ENCODE measurements around the gene TSC22D4. TPM values are rescaled to one million over a fixed set of nuclear protein-coding genes. Genes with fewer than 3 reads are reported as not detected.

Gene TSC22D4
- total RNA-seq, 1 experiment from 2014 or later, result 32.7 TPM

DNA sequence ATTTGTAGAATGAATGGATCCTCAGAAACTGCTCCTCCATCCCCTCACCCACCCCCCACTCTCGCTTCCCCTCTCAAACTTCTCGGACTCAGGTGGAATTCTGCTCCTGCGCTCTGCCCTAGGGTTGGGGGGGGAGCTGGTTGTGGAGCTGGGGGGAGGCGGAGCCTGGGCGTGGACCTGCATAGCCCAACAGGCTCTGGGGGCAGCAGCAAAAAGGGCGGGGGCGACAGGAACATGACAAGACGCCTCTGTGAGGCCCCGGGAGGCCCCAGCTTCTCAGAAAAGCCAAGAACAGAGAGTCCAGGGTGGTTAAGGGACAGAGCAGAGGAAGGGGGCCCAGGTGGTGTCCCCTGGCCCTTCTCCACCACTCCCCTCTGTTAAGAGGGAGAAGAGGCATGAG is 3.5 kb downstream of the TSC22D4 start:
- DNase-seq (ENCODE audit: low read depth in 1 of 2, low spot score in 2 of 2), result no peak
- peaks cover 55% of the 10 kb centered on the region for H3K36me3 ChIP-seq
- H3K27ac ChIP-seq, result no peak overlapping the region
- no peaks in the 10 kb centered on the region for H3K9me3 ChIP-seq (replicated peaks)
- no peak overlapping the region for H3K4me3 ChIP-seq
- peaks cover 16% of the 10 kb centered on the region for H3K4me1 ChIP-seq (replicated peaks)
- no peaks in the 10 kb centered on the region for H3K27me3 ChIP-seq (replicated peaks)

DNA sequence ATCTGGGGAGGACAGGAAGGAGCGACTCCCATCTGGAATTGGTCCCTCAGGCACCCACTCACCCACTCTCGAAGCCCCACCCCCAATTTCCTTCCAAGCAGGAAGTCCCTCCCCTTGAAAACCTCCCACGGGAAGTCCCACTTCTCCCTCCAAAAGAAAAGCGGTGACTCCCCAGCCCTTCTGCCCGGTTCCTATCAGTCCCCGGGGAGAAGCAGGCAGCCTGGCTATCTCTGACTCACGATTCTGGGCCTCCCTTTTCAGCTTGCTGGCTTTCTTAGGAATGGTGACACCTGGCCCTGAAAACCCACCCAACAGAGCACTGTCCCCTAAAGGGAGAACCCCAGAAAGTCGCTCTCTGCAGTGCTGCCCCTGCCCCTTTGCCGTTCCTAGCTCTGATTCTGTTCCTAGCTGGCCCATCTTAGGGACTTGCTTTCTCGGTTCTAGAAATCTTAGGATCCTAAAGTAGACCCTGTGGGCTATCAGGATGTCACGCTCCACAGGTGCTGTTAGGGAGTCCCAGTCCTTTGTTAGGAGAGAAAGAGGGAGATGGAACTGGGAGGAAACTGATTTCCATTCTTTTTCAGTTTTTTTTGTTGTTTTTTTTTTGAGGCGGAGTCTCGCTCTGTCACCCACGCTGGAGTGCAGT is 6.0 kb downstream of the TSC22D4 start:
- Histone ChIP-seq H3K9me3 (replicated peaks) (no peaks in the 10 kb centered on the region), H3K36me3 (peaks cover 65% of the 10 kb centered on the region), H3K27me3 (replicated peaks) (no peaks in the 10 kb centered on the region), H3K27ac (no peak overlapping the region), H3K4me1 (replicated peaks) (peaks cover 8% of the 10 kb centered on the region), H3K4me3 (no peak overlapping the region)
- no peak for DNase-seq (ENCODE audit: low read depth in 1 of 2, low spot score in 2 of 2)

DNA sequence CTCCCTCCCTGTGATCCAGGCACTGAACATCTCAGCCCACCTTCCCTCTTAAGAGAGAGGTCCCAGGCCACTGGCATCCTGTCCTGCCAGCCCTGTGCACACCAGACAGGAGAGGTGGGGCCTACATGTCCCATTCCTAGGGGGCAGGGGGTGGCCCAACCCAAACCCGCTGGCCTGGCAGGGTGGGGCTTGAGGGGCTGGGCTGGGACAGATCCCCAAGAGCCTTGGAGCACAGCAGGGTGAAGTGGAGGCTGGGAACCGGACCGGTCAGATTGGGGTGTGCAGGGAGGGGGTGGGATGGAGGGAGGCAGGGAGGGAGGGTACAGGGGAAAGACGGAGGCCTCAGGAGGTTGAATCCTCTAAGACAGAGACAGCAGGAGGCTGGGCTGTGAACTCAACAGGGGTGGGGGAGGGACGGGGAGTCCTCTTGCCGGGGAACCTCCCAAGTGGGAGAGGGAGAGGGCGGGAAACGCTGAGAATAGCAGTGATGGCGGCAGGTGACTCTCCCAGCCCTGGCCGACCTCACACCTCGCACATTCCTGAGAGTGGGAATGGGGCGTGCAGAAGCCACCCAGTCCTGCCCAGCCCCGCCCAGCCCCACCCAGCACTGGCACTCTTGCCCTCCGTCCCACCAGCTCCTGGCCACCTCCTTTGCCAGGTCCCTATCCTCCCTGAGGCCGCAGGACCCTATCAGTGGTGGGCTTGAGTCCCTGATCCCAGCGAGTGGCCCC is 6.7 kb downstream of the TSC22D4 start:
- peaks cover 67% of the 10 kb centered on the region for H3K36me3 ChIP-seq
- no peak overlapping the region for H3K27ac ChIP-seq
- DNase-seq (ENCODE audit: low read depth in 1 of 2, low spot score in 2 of 2), result no peak
- no peak overlapping the region for H3K4me3 ChIP-seq
- H3K4me1 ChIP-seq (replicated peaks), result peaks cover 5% of the 10 kb centered on the region
- no peaks in the 10 kb centered on the region for H3K27me3 ChIP-seq (replicated peaks)
- H3K9me3 ChIP-seq (replicated peaks), result no peaks in the 10 kb centered on the region

DNA sequence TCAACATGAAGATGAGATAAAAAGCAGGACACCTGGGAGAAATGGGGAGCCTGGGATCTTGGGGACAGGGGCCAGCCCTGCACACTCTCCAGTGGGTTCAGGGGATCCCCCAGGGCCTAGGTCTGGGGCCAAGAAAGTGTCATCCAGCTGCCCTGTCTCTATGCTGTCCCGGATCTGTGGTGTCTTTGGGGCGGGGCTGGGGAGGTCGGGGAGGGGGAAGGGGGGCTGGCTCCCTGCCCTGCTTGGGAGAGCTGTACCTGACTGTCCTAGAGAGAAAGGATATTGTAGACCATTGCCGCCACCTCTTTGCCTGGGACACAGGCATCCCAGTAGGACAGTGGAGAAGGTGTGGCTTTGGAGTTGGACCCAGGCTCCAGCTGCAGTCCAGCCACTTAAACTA is 8.0 kb downstream of the TSC22D4 start:
- Histone ChIP-seq H3K27ac (no peak overlapping the region), H3K4me1 (replicated peaks) (peaks cover under 1% of the 10 kb centered on the region), H3K27me3 (replicated peaks) (no peaks in the 10 kb centered on the region), H3K36me3 (peaks cover 63% of the 10 kb centered on the region), H3K4me3 (no peak overlapping the region), H3K9me3 (replicated peaks) (no peaks in the 10 kb centered on the region)
- DNase-seq (ENCODE audit: low read depth in 1 of 2, low spot score in 2 of 2), result no peak

DNA sequence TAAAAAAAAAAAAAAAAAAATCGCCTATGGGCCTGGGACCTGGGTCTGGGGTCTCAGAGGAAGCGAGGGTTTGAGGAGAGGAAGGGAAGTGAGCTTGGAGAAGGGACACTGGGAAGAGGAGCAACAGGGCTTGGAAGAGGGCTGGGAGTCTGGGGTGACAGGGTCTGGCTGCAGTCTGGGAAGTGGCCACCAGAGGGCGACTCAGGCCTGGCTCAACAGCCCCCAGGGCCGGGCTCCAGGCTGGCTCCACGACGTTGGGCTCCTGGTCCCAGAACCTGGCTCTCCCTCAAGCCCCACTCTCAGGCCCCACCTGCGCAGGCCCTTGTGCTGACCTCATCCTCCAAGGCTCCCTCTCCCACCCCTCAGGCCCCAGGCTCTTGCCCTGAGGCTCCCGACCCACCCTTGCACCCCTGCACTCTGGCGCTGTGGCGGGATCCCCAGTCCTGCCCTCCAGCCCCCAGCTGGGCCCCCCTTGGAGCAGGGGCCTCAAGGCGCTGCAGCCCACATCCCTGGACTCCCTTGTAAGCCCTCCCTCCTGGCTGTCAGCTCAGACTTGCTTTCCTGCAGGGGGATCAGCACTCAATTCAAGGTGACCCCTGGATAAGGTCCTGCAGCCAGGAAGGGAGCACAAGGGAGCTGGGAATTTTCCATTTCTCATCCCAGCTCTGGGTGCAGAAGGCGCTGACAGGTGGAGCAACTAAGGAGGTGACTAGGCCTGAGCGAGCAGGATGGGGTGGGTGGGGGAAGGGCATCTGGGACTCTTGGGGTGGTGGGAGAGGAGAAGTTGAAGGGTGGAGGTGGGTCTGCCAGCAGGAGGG is 9.6 kb downstream of the TSC22D4 start:
- DNase-seq (ENCODE audit: low read depth in 1 of 2, low spot score in 2 of 2), result peak; percentile 43 to 83
- Histone ChIP-seq H3K4me3 (no peak overlapping the region), H3K4me1 (replicated peaks) (peaks cover 3% of the 10 kb centered on the region), H3K9me3 (replicated peaks) (no peaks in the 10 kb centered on the region), H3K36me3 (peaks cover 60% of the 10 kb centered on the region), H3K27ac (no peak overlapping the region), H3K27me3 (replicated peaks) (no peaks in the 10 kb centered on the region)

DNA sequence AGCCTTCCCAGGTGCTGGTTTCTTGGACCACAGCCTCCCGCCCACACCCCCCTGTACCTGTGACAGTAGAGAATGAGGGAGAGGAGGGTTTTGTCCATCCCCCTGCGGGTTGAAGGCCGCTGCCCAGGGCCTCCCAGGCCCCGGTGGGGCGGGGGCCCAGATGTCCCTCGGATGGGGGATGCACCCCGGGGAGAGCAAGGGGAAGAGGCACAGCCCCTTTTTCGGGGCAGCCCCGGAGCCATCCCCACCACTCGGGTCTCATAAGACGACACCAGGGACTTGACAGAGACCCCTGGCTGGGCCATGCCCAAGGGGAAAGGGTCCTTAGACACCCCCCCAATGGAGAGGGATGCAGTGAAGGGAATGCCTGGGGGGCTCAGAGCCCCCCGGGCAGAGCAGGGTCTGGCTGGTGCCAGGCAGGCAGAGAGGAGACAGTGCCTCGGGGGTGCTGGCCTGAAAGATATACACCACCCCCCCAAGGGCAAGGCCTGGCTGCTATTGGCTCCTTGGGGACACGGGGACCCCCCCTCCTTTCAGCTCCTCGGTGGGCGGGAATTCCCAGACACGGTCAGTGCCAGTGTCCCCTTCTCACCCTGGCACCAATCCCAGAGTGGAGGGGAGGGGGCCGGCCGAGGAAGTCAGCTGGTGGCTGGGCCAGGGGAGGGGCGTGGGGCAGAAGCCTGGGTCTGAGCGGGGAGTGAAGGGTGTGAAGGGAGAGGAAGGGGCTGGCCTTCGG is 11.2 kb downstream of the TSC22D4 start:
- Histone ChIP-seq H3K4me3 (no peak overlapping the region), H3K36me3 (peaks cover 54% of the 10 kb centered on the region), H3K4me1 (replicated peaks) (peaks cover 13% of the 10 kb centered on the region), H3K27me3 (replicated peaks) (no peaks in the 10 kb centered on the region), H3K9me3 (replicated peaks) (no peaks in the 10 kb centered on the region), H3K27ac (no peak overlapping the region)
- no peak for DNase-seq (ENCODE audit: low read depth in 1 of 2, low spot score in 2 of 2)

DNA sequence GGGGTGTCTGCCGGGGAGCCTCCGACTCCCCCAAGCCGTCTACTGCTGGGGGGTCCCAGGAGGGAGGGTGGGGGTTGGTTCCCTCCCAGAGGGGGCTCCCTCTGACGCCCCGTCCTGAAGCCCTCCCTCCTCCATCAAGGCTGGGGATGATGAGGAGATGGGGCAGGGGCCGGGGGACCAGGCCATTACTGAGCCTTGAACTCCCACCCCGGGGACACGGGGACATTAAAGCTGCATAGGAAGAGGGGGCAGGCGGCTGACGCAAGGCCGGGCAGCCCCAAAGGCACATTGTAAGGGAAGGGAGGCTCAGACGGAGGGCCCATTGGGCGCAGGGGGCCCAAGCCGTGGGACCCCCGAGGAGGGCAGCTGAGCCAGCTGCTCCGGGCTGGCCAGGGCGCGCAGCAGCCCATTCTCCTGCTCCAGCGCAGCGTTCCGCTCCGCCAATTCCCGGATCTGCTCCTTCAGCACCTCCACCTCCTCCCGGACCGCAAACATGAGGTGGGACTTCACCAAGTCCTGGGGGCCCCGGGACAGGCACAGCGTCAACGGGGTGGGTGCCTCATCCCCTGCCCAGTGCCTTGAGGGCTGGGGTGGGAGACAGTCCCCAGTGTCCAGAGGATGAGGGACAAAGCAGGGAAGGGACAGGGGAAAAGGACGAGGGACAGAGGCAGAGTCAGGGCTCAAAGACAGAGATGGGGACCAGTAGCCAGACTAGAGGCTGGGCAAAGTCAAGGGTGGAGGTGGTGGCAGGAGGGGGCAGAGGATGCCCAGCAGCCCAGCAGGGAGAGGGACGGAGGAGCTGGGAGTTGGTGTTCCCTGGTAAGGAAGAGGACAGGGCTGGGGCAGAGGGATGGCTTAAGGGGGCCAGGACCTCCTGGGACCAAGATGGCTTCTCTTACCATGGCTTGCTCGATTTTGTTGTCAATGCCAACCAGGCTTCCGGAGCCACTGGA is 12.1 kb downstream of the TSC22D4 start:
- Histone ChIP-seq H3K27me3 (replicated peaks) (no peaks in the 10 kb centered on the region), H3K4me3 (no peak overlapping the region), H3K9me3 (replicated peaks) (no peaks in the 10 kb centered on the region), H3K36me3 (peaks cover 51% of the 10 kb centered on the region), H3K27ac (no peak overlapping the region), H3K4me1 (replicated peaks) (peaks cover 13% of the 10 kb centered on the region)
- DNase-seq (ENCODE audit: low read depth in 1 of 2, low spot score in 2 of 2), result no peak

DNA sequence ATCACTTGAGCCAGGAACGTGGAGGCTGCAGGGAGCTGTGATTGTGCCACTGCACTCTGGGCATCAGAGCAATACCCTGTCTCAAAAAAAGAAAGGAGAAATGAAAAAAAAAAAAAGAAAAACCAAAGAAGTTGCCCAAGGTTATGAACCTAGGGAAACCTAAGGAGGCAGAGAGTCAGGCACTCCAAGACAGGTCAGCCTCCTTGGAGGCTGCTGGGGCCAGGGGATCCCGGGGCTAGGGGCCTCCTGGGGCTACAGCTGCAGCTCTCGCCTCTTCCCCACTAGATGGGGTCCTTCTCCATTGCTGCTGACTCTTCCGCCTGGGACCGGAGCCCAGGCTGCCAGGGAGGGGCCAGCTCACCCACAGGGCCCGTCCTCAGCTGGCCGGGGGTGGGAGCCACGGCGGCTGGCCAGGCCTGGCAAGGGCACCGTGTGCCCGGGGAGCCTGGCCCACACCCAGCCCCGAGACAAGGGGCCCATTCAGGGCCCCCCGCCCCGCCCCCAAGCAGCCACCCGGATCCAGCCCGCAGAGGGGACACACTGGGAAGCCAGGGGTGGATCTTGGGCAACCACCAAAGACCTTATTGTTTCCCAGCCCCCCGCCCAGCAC is 13.2 kb downstream of the TSC22D4 start:
- Histone ChIP-seq H3K4me1 (replicated peaks) (peaks cover 13% of the 10 kb centered on the region), H3K9me3 (replicated peaks) (no peaks in the 10 kb centered on the region), H3K27me3 (replicated peaks) (no peaks in the 10 kb centered on the region), H3K27ac (no peak overlapping the region), H3K4me3 (no peak overlapping the region), H3K36me3 (peaks cover 43% of the 10 kb centered on the region)
- peak in 1 of 2 experiments; percentile 71 for DNase-seq (ENCODE audit: low read depth in 1 of 2, low spot score in 2 of 2)

DNA sequence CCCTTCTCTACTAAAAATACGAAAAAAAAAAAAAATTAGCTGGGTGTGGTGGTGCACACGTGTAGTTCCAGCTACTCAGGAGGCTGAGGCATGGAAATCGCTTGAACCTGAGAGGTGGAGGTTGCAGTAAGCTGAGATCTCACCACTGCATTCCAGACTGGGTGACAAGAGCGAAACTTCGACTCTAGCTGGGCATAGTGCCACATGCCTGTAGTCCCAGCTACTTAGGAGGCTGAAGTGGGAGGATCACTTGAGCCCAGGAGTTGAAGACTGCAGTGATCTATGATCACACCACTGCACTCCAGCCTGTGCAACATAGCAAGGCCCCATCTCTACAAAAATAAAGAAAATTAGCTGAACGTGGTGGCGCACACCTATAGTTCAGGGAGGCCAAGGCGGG is 13.7 kb downstream of the TSC22D4 start:
- Histone ChIP-seq H3K4me1 (replicated peaks) (peaks cover 13% of the 10 kb centered on the region), H3K27me3 (replicated peaks) (no peaks in the 10 kb centered on the region), H3K36me3 (peaks cover 38% of the 10 kb centered on the region), H3K4me3 (no peak overlapping the region), H3K9me3 (replicated peaks) (no peaks in the 10 kb centered on the region), H3K27ac (no peak overlapping the region)
- DNase-seq (ENCODE audit: low read depth in 1 of 2, low spot score in 2 of 2), result no peak

DNA sequence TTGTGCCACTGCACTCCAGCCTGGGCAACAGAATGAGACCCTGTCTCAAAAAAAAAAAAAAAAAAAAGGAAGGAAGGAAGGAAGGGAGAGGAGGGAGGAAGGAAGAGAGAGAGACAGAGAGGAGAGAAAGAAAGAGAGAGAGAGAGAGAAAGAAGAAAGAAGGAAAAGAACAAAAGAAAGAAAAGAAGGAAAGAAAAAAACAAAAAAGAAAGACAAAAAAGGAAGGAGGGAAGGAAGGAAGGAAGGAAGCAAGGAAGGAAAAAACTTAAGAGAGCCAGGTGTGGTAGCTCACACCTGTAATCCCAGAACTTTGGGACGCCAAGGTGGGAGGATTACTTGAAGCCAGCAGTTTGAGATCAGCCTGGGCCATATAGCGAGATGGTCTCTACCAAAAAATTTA is 14.2 kb downstream of the TSC22D4 start:
- Histone ChIP-seq H3K4me1 (replicated peaks) (peaks cover 13% of the 10 kb centered on the region), H3K27ac (no peak overlapping the region), H3K27me3 (replicated peaks) (no peaks in the 10 kb centered on the region), H3K4me3 (no peak overlapping the region), H3K9me3 (replicated peaks) (no peaks in the 10 kb centered on the region), H3K36me3 (peaks cover 35% of the 10 kb centered on the region)
- no peak for DNase-seq (ENCODE audit: low read depth in 1 of 2, low spot score in 2 of 2)

DNA sequence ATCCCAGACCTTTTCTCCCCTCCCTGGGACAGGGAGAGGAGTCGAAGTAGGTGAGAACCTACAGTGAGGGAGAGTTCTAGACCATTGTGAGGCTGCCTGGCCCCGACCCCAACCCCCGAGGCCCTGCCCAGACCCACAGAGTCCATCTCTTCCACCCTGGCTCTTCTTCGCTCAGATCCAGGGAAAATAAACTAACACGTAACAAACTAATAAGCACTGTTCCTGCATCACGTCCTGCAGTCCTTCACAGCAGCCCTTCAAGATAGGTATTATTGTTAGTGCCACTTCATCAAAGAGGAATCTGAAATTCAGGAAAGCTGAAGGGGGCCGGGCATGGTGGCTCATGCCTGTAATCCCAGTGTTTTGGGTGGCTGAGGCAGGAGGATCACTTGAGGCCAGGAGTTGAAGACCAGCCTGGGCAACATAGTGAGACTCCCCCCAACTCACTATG is 14.8 kb downstream of the TSC22D4 start, which contains the start of gene SPACDR:
TSS of gene SPACDR (minus strand) at position 51 of the 451 bp plus-strand sequence. CDS start 235 bp downstream, outside the sequence.
- Histone ChIP-seq H3K9me3 (replicated peaks) (no peaks in the 10 kb centered on the region), H3K27me3 (replicated peaks) (no peaks in the 10 kb centered on the region), H3K4me1 (replicated peaks) (peaks cover 13% of the 10 kb centered on the region), H3K36me3 (peaks cover 30% of the 10 kb centered on the region), H3K27ac (no peak within 1 kb of the TSS), H3K4me3 (no peak within 1 kb of the TSS)
- DNase-seq (ENCODE audit: low read depth in 1 of 2, low spot score in 2 of 2), result no peak

DNA sequence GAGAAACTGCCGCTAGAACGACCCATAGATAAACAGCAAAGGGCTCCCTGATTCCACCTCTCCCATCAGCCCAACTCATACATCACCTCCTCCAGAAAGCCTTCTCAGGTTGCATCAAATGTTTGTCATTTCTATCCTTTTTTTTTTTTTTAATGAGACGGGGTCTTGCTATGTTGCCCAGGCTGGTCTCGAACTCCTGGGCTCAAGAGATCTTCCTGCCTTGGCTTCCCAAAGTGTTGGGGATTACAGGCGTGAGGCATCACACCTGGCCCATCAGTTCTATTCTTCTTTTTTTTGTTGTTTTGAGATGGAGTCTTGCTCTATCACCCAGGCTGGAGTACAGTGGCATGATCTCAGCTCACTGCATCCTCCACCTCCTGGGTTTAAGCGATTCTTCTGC is 22.0 kb downstream of the TSC22D4 start:
- Histone ChIP-seq H3K36me3 (no peaks in the 10 kb centered on the region), H3K27me3 (replicated peaks) (no peaks in the 10 kb centered on the region), H3K4me3 (no peak overlapping the region), H3K9me3 (replicated peaks) (no peaks in the 10 kb centered on the region), H3K4me1 (replicated peaks) (no peaks in the 10 kb centered on the region), H3K27ac (no peak overlapping the region)
- no peak for DNase-seq (ENCODE audit: low read depth in 1 of 2, low spot score in 2 of 2)

Data from SJSA1 (cell line).